Pancreas (tissue), 10 donors: ENCODE measurements around the gene CHMP4A. TPM values are rescaled to one million over a fixed set of nuclear protein-coding genes. Genes with fewer than 3 reads are reported as not detected.
"Not testable (repeated sequence)": the region's sequence is repeated elsewhere in the genome, so short reads cannot be mapped to it uniquely, and the experiment has no call there.

Experiments
- ATAC-seq, 4 donors: fragments of 200-7000 bp; cut with Tn5 transposase; one replicate each; pipeline versions ENCODE4 v1.8.0 to v1.9.1; 2020; ENCODE audit warnings: mild to moderate bottlenecking in 4 of 4, moderate library complexity in 4 of 4
- DNase-seq, 6 donors: peaks; one replicate each; pipeline ENCODE4 v3.0.0-alpha.2; 2020
- FAIRE-seq: peaks from 2 replicates; lab custom pipeline; 2012; peaks lifted over from hg19 to GRCh38; lab: Jason Lieb, UNC
- H3K27ac ChIP-seq, 4 donors: fragments of 200-600 bp; sonication (generic); 1 replicate in 3 of 4; 2 replicates in 1 of 4; pipeline versions ENCODE4 v1.5.0 to v1.8.0; 2020
- H3K27me3 ChIP-seq, 4 donors: fragments of 200-600 bp; one replicate each; pipeline ENCODE4 v1.8.0; 2021
- H3K36me3 ChIP-seq, 3 donors: fragments of 200-600 bp; sonication (generic) in 1 of 3; one replicate each; pipeline versions ENCODE4 v1.5.0 to v1.8.0; 2020 to 2021
- H3K4me1 ChIP-seq, 3 donors: fragments of 200-600 bp; one replicate each; pipeline ENCODE4 v1.8.0; 2021
- H3K4me3 ChIP-seq, 4 donors: fragments of 200-600 bp; sonication (generic) in 2 of 4; one replicate each; pipeline versions ENCODE4 v1.5.0 to v1.8.0; 2020 to 2021
- H3K9me3 ChIP-seq, 4 donors: fragments of 200-600 bp; one replicate each; pipeline ENCODE4 v1.8.0; 2021
- WGBS, 2 donors: extraction: QIAGEN DNeasy Blood & Tissue Kit; methylation state at CpG; one replicate each; pipeline ENCODE4 v1.1.7; 2013; 5-methylcytosine and 5-hydroxymethylcytosine counted together
- intact Hi-C, 3 donors: fragments of 100-400 bp; cut with DNase I; formaldehyde crosslinking; loops; one replicate each; pipeline versions ENCODE4 v1.11.1 to v1.14.2; 2022
- polyA plus RNA-seq, 2 donors: library from polyadenylated mRNA; stranded (reverse); fragments of 200-250 nt; gene quantifications; one replicate each; pipeline ENCODE4 v1.2.3, GENCODE V29; 2013
- total RNA-seq, 6 donors: library from RNA; stranded (reverse); fragmentation: NEBNext Ultra II Directional in 4 of 6; extraction: Animal tissue kit (Norgen Biotek cat#: 25700) in 4 of 6; gene quantifications; one replicate each; pipeline versions ENCODE4 v1.2.1 to v1.2.4, GENCODE V29; 2021 to 2023
- TF ChIP-seq, protein P1 (sequence below), 4 donors: fragments of 200-600 bp; sonication (generic) in 3 of 4; IDR thresholded peaks; one replicate each; pipeline versions ENCODE4 v1.5.0 to v1.8.0; 2021; ENCODE audit warnings: antibody characterized with exemption in 4 of 4
- donor health status: healthy with polysubstance abuse.
- donor health status: DM: no; HTN: no; CAD: no; lungs with moderate emphysema.
- donor health status: DM: no; HTN: no; CAD: no.
- donor health status: control.
- donor health status: control.
- donor health status: Bipolar disorder and iron deficiency.
- donor health status: DM: yes; HTN: yes; CAD: no.
- donor health status: DM: no; HTN: no; CAD: no.
- donor health status: DM: no; HTN: no; CAD: no.
- donor health status: DM: yes; HTN: yes; CAD: no.

The CHMP4A gene
- total and polyA plus RNA-seq, 8 donors = 16.3 to 79.9 (median 23.5) TPM

GRCh38 chr14:24206260-24207103 is 6.8 kb downstream of the CHMP4A start:
- H3K4me1 ChIP-seq = no peaks in the 10 kb centered on the region
- intact Hi-C loops = no loop called here
- FAIRE-seq (no peak), ATAC-seq (no peak), DNase-seq (no peak)
- 89 to 92% methylated on average over 11 of the region's 11 CpGs for WGBS, 2 donors
- no peak overlapping the region for H3K27ac ChIP-seq
- H3K9me3 ChIP-seq = no peaks in the 10 kb centered on the region
- H3K27me3 ChIP-seq = no peaks in the 10 kb centered on the region
- H3K36me3 ChIP-seq = peaks cover 0 to 13% (median 3%) of the 10 kb centered on the region in 3 donors
- TF ChIP-seq, protein P1, sequence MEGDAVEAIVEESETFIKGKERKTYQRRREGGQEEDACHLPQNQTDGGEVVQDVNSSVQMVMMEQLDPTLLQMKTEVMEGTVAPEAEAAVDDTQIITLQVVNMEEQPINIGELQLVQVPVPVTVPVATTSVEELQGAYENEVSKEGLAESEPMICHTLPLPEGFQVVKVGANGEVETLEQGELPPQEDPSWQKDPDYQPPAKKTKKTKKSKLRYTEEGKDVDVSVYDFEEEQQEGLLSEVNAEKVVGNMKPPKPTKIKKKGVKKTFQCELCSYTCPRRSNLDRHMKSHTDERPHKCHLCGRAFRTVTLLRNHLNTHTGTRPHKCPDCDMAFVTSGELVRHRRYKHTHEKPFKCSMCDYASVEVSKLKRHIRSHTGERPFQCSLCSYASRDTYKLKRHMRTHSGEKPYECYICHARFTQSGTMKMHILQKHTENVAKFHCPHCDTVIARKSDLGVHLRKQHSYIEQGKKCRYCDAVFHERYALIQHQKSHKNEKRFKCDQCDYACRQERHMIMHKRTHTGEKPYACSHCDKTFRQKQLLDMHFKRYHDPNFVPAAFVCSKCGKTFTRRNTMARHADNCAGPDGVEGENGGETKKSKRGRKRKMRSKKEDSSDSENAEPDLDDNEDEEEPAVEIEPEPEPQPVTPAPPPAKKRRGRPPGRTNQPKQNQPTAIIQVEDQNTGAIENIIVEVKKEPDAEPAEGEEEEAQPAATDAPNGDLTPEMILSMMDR (IDR thresholded peaks at IDR 0.05) = no peak
- H3K4me3 ChIP-seq = no peak overlapping the region

GRCh38 chr14:24204163-24205146 is 8.8 kb downstream of the CHMP4A start:
- Histone ChIP-seq H3K36me3 (peaks cover 0 to 3% (median 0%) of the 10 kb centered on the region in 3 donors), H3K4me3 (no peak overlapping the region), H3K9me3 (no peaks in the 10 kb centered on the region), H3K4me1 (no peaks in the 10 kb centered on the region), H3K27me3 (no peaks in the 10 kb centered on the region), H3K27ac (no peak overlapping the region)
- ATAC-seq (no peak), FAIRE-seq (no peak), DNase-seq (no peak)
- WGBS, 2 donors = 90% methylated on average over 7 of the region's 7 CpGs
- TF ChIP-seq, protein P1 (IDR thresholded peaks at IDR 0.05) = no peak
- intact Hi-C loops = no loop called here

GRCh38 chr14:24203249-24203886 is 9.9 kb downstream of the CHMP4A start:
- H3K4me1 ChIP-seq, FAIRE-seq, H3K4me3 ChIP-seq, H3K27me3 ChIP-seq, H3K9me3 ChIP-seq, H3K36me3 ChIP-seq, H3K27ac ChIP-seq, intact Hi-C loops, ATAC-seq: not testable (repeated sequence)
- WGBS, 2 donors = 96 to 98% methylated on average over 15 to 16 of the region's 16 CpGs
- peak in 1 of 6 donors; percentile 3 for DNase-seq

DNA sequence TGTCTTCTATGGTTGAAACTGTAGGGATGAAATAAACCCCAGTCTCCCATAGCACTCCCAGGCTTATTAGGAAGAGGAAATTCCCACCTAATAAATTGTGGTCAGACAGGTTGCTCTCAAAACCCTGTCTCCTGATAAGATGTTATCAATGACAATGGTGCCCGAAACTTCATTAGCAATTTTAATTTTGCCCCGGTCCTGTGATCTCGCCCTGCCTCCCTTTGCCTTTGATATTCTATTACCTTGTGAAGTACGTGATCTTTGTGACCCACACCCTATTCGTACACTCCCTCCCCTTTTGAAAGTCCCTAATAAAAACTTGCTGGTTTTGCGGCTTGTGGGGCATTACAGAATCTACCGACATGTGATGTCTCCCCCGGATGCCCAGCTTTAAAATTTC is 10.8 kb downstream of the CHMP4A start:
- H3K36me3 ChIP-seq = not testable (repeated sequence)
- 93% methylated on average over 8 of the region's 8 CpGs for WGBS, 2 donors

GRCh38 chr14:24198814-24199524 is 14.3 kb downstream of the CHMP4A start:
- Histone ChIP-seq H3K36me3 (no peaks in the 10 kb centered on the region), H3K27ac (no peak overlapping the region), H3K4me3 (no peak overlapping the region), H3K9me3 (no peaks in the 10 kb centered on the region), H3K27me3 (no peaks in the 10 kb centered on the region), H3K4me1 (peaks cover 0 to 26% (median 4%) of the 10 kb centered on the region in 3 donors)
- ATAC-seq (no peak), DNase-seq (no peak), FAIRE-seq (no peak)
- intact Hi-C loops = no loop called here
- TF ChIP-seq, protein P1 (IDR thresholded peaks at IDR 0.05) = no peak
- WGBS, 2 donors = 85 to 87% methylated on average over 7 of the region's 7 CpGs

More for the DNA sequence above, 10.8 kb downstream of the CHMP4A start:
- H3K27me3 ChIP-seq, H3K4me3 ChIP-seq, H3K27ac ChIP-seq, FAIRE-seq, DNase-seq, ATAC-seq, intact Hi-C loops, H3K9me3 ChIP-seq: not testable (repeated sequence)
- H3K4me1 ChIP-seq = peaks cover 0 to 14% (median 4%) of the 10 kb centered on the region in 3 donors
